Keratinocyte (primary cell): ENCODE data around the gene UPB1. TPM values are rescaled to one million over a fixed set of nuclear protein-coding genes. Genes with fewer than 3 reads are reported as not detected.

Experiments used
- DNase-seq: peaks from one replicate; pipeline ENCODE4 v3.0.0-alpha.2; 2011; ENCODE audit warnings: low read depth, missing footprints, low spot score
- FAIRE-seq: peaks from 2 replicates; lab custom pipeline; 2011; peaks lifted over from hg19 to GRCh38; lab: Jason Lieb, UNC
- H2AFZ ChIP-seq: 2 replicates; pipeline ENCODE4 v1.6.0; 2012; ENCODE audit warnings: low read length, control low read depth, inconsistent platforms; ENCODE audit not compliant: control insufficient read depth
- H3K27ac ChIP-seq: 2 replicates; pipeline ENCODE4 v1.5.1; 2011; ENCODE audit warnings: low read length; ENCODE audit not compliant: control insufficient read depth, insufficient read depth
- H3K27me3 ChIP-seq: 3 replicates; pipeline ENCODE4 v1.6.0; 2011; ENCODE audit warnings: low read length; ENCODE audit not compliant: control insufficient read depth, insufficient read depth; ENCODE audit errors: extremely low read depth
- H3K36me3 ChIP-seq, 2 experiments: 2 replicates in 1 of 2; 3 replicates in 1 of 2; pipeline ENCODE4 v1.5.1; 2011; ENCODE audit warnings: low read length in 2 of 2, mild to moderate bottlenecking in 1 of 2; ENCODE audit not compliant: control insufficient read depth in 2 of 2, insufficient read depth in 2 of 2; ENCODE audit errors: extremely low read depth in 1 of 2
- H3K4me1 ChIP-seq: 3 replicates; pipeline ENCODE4 v1.5.1; 2011; ENCODE audit warnings: low read length; ENCODE audit not compliant: control insufficient read depth, insufficient read depth; ENCODE audit errors: extremely low read depth
- H3K4me2 ChIP-seq: 3 replicates; pipeline ENCODE4 v1.6.0; 2011; ENCODE audit warnings: low read depth, low read length; ENCODE audit not compliant: control insufficient read depth, insufficient read depth; ENCODE audit errors: extremely low read depth
- H3K4me3 ChIP-seq, 3 experiments: fragments of 200-600 bp in 1 of 3; sonication (generic) in 1 of 3; 2 replicates in 2 of 3; 3 replicates in 1 of 3; pipeline ENCODE4 v1.5.1; 2011 to 2016; ENCODE audit warnings: low read length in 3 of 3, mild to moderate bottlenecking in 3 of 3, control low read depth in 2 of 3, inconsistent platforms in 1 of 3, low read depth in 1 of 3, mixed read lengths in 1 of 3, mixed run types in 1 of 3, moderate library complexity in 1 of 3; ENCODE audit not compliant: control insufficient read depth in 2 of 3, insufficient read depth in 2 of 3; ENCODE audit errors: extremely low read depth in 1 of 3
- H3K79me2 ChIP-seq: 2 replicates; pipeline ENCODE4 v1.6.0; 2012; ENCODE audit warnings: low read length; ENCODE audit not compliant: control insufficient read depth, insufficient read depth
- H3K9ac ChIP-seq: 3 replicates; pipeline ENCODE4 v1.6.0; 2011; ENCODE audit warnings: low read length; ENCODE audit not compliant: control insufficient read depth, insufficient read depth; ENCODE audit errors: extremely low read depth
- H3K9me1 ChIP-seq: 3 replicates; pipeline ENCODE4 v1.6.0; 2011; ENCODE audit warnings: low read length; ENCODE audit not compliant: control insufficient read depth, insufficient read depth; ENCODE audit errors: extremely low read depth
- H3K9me3 ChIP-seq: 2 replicates; pipeline ENCODE4 v1.5.1; 2012; ENCODE audit warnings: low read depth, low read length; ENCODE audit not compliant: control insufficient read depth
- H4K20me1 ChIP-seq: 3 replicates; pipeline ENCODE4 v1.6.0; 2011; ENCODE audit warnings: low read length; ENCODE audit not compliant: control insufficient read depth, insufficient read depth; ENCODE audit errors: extremely low read depth
- EZH2 ChIP-seq: IDR thresholded peaks from one replicate; pipeline ENCODE4 v1.6.1; 2012; ENCODE audit warnings: inconsistent platforms, mild to moderate bottlenecking, low read length, moderate library complexity
- dilution Hi-C: fragments of 300-500 bp; cut with MboI; formaldehyde crosslinking; loops from one replicate; pipeline ENCODE4 v1.7.0; 2020; ENCODE audit warnings: low sequenced_read_pairs; ENCODE audit not compliant: extremely low pct_ligation_motif_present
- polyA plus RNA-seq, 5 experiments: library from polyadenylated mRNA; depleted of rRNA in 3 of 5; stranded (reverse) in 3 of 5; stranded (forward) in 1 of 5; unstranded in 1 of 5; fragments of >200 nt; gene quantifications; 1 replicate in 1 of 5; 2 replicates in 3 of 5; 3 replicates in 1 of 5; pipeline versions ENCODE4 v1.2.1 to v1.2.3, GENCODE V29; 2011 to 2012; ENCODE audit warnings: missing spikeins in 2 of 5, low read depth in 1 of 5, low replicate concordance in 1 of 5
- TF ChIP-seq, protein P1 (sequence below), 3 experiments: IDR thresholded peaks in 1 of 3; conservative IDR thresholded peaks in 1 of 3; optimal IDR thresholded peaks in 1 of 3; 2 replicates in 2 of 3; 3 replicates in 1 of 3; pipeline versions ENCODE3 to v1.5.1; 2011; ENCODE audit warnings: low read length in 3 of 3, mild to moderate bottlenecking in 3 of 3, moderate library complexity in 2 of 3, control low read depth in 1 of 3, inconsistent platforms in 1 of 3; ENCODE audit not compliant: insufficient read depth in 2 of 3; ENCODE audit errors: extremely low read depth in 1 of 3

The UPB1 gene
- polyA plus RNA-seq, 1 donor (not counting 4 experiments of a cell fraction or from before 2014, with no cell fraction given) = not detected

- H3K4me3 ChIP-seq = no peak overlapping the region
- H3K4me2 ChIP-seq = no peak overlapping the region
- DNase-seq = no peak
- peak; percentile 67 for FAIRE-seq
- no peaks in the 10 kb centered on the region for H3K9me1 ChIP-seq
- peak overlapping the region; percentile 81 for H2AFZ ChIP-seq
- TF ChIP-seq EZH2 = no peak
- TF ChIP-seq, protein P1, sequence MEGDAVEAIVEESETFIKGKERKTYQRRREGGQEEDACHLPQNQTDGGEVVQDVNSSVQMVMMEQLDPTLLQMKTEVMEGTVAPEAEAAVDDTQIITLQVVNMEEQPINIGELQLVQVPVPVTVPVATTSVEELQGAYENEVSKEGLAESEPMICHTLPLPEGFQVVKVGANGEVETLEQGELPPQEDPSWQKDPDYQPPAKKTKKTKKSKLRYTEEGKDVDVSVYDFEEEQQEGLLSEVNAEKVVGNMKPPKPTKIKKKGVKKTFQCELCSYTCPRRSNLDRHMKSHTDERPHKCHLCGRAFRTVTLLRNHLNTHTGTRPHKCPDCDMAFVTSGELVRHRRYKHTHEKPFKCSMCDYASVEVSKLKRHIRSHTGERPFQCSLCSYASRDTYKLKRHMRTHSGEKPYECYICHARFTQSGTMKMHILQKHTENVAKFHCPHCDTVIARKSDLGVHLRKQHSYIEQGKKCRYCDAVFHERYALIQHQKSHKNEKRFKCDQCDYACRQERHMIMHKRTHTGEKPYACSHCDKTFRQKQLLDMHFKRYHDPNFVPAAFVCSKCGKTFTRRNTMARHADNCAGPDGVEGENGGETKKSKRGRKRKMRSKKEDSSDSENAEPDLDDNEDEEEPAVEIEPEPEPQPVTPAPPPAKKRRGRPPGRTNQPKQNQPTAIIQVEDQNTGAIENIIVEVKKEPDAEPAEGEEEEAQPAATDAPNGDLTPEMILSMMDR (optimal IDR thresholded peaks at IDR 0.05 in 1 of 3, IDR thresholded peaks at IDR 0.05 in 1 of 3, conservative IDR thresholded peaks at IDR 0.05 in 1 of 3; ENCODE audit: extremely low read depth in 1 of 3, insufficient read depth in 2 of 3, low read length in 3 of 3) = no peak
- H3K36me3 ChIP-seq = no peaks in the 10 kb centered on the region
- H4K20me1 ChIP-seq = no peaks in the 10 kb centered on the region
- peaks cover 14% of the 10 kb centered on the region for H3K4me1 ChIP-seq
- no peaks in the 10 kb centered on the region for H3K27me3 ChIP-seq
- dilution Hi-C loops = no loop called here
- H3K27ac ChIP-seq = no peak overlapping the region
- H3K9me3 ChIP-seq = no peaks in the 10 kb centered on the region
- no peaks in the 10 kb centered on the region for H3K79me2 ChIP-seq
- H3K9ac ChIP-seq = no peak overlapping the region
Measured at GRCh38 chr22:24465566-24465965, 29.6 kb upstream of the UPB1 start.

DNA sequence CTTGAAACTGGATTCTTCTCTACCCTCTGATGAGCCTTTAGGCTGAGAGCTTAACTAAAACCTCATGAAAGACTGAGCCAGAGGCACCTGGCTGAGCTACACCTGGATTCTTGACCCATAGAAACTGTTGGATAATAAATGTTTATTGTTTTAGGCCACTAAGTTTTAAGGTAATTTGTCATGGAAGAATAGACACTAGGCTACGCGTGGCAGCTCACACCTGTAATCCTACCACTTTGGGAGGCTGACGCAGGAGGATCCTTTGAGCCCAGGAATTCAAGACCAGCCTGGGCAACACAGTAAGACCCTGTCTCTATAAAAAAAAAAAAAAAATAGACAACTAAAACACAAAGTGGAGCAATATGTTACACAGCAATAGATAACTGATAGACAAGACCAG, 29.2 kb upstream of the UPB1 start:
- no peak for FAIRE-seq
- no peak overlapping the region for H3K4me2 ChIP-seq
- no peaks in the 10 kb centered on the region for H3K9me3 ChIP-seq
- H3K27ac ChIP-seq = no peak overlapping the region
- DNase-seq = no peak
- no peak overlapping the region for H3K4me3 ChIP-seq
- H3K27me3 ChIP-seq = no peaks in the 10 kb centered on the region
- no peaks in the 10 kb centered on the region for H3K36me3 ChIP-seq
- H4K20me1 ChIP-seq = no peaks in the 10 kb centered on the region
- H3K9me1 ChIP-seq = no peaks in the 10 kb centered on the region
- dilution Hi-C loops = no loop called here
- H3K4me1 ChIP-seq = peaks cover 14% of the 10 kb centered on the region
- no peaks in the 10 kb centered on the region for H3K79me2 ChIP-seq
- TF ChIP-seq, protein P1 (optimal IDR thresholded peaks at IDR 0.05 in 1 of 3, IDR thresholded peaks at IDR 0.05 in 1 of 3, conservative IDR thresholded peaks at IDR 0.05 in 1 of 3; ENCODE audit: extremely low read depth in 1 of 3, insufficient read depth in 2 of 3, low read length in 3 of 3) = no peak
- no peak for TF ChIP-seq EZH2
- no peak overlapping the region for H3K9ac ChIP-seq
- no peak overlapping the region for H2AFZ ChIP-seq
